GM13977 (cell line): ENCODE results near the gene NUP93.

ENCODE experiments used
- DNase-seq: peaks from one replicate; pipeline ENCODE4 v3.0.0; 2012; ENCODE audit warnings: low spot score
- in situ Hi-C: fragments of 300-500 bp; cut with MboI; formaldehyde crosslinking; loops from one replicate; pipeline ENCODE4 v1.12.0; 2022; ENCODE audit warnings: low sequenced_read_pairs, low pct_unique_long_range_greater_than_20kb, mixed read lengths, inconsistent platforms; ENCODE audit not compliant: unreplicated experiment
- TF ChIP-seq, protein P1 (sequence below): IDR thresholded peaks from 2 replicates; pipeline ENCODE4 v1.5.1; 2012; ENCODE audit warnings: mild to moderate bottlenecking, control low read depth; ENCODE audit not compliant: insufficient read depth; ENCODE audit errors: extremely low read depth, missing control alignments

The NUP93 gene

DNA sequence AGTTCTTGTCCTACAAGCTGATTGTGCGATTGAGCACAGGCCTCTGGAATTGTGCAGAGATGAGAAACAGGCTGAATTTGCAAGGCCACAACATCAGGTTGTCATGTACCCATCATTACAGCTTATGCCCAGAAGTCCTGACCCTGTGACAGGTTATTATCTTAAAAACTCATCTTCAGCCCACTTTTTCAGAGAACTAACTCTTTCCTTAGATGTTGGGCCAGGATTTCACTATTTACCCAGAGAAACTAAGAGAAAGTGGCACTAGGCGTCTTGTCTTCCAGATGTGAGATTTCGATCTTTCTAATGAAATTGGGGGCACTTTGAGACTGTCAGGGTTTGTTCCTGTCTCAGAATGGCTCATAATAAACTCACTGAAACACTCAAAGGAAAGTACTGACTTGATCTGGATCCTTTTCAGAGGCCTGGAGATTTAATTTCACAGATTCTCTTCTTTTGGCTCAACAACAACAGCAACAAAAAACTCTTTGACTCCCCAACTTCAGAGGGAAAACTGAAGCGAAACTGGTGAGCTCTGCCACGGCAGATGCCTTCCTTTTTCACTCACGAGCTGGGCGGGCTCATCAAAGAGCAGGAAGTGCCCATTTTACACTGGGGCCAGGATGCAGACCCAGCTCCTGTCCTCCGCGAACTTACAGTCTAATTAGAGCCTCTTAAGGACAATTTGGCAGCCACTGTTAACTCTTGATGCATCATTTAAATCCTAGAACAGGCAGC lies 117.4 kb downstream of the NUP93 start:
- TF ChIP-seq, protein P1, sequence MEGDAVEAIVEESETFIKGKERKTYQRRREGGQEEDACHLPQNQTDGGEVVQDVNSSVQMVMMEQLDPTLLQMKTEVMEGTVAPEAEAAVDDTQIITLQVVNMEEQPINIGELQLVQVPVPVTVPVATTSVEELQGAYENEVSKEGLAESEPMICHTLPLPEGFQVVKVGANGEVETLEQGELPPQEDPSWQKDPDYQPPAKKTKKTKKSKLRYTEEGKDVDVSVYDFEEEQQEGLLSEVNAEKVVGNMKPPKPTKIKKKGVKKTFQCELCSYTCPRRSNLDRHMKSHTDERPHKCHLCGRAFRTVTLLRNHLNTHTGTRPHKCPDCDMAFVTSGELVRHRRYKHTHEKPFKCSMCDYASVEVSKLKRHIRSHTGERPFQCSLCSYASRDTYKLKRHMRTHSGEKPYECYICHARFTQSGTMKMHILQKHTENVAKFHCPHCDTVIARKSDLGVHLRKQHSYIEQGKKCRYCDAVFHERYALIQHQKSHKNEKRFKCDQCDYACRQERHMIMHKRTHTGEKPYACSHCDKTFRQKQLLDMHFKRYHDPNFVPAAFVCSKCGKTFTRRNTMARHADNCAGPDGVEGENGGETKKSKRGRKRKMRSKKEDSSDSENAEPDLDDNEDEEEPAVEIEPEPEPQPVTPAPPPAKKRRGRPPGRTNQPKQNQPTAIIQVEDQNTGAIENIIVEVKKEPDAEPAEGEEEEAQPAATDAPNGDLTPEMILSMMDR: no peak
- DNase-seq: no peak
- in situ Hi-C loops: no loop called here

DNA sequence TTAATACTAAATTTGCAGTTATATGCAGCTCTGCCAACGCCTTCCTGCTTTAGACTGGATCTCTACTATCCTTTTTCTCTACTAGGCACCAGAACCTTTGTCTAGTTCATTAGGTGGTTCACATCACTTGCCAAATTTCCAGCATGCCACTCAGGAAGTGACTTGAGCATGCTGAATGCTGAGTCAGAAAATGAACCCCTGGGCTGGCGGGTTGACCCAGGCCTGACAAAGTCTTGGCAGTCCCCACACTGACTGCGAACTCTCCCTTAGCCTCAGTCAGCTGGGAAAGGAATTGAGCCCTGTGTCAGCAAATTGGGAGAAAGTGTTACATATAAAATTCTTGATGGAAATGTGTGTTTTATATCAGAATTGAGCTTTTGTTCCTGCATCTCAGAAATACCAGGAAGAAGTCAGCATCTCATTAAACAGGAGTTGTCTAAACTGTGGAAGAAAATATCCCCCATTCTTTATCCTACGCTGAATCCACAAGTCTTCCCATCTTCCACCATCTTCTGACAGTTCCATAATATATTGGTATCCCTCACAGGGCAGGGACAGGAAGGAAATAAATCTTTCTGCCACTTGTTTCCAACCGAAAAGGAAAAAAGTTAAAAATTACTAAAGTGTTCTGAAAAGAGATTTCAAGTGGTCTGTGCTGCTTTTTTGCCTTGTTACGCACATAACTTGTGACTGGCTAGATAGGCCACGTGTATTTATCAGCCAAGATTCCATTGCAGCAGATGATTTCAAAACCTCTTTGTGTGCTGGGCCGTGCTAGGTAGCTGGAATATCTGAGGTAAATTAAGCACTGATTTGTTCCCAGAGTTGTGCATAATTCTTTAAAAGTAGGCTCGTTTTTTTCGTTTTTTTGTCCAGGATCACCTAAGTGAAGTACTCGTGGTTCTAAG lies 118.4 kb downstream of the NUP93 start:
- TF ChIP-seq, protein P1: no peak
- no peak for DNase-seq
- in situ Hi-C loops: no loop called here

DNA sequence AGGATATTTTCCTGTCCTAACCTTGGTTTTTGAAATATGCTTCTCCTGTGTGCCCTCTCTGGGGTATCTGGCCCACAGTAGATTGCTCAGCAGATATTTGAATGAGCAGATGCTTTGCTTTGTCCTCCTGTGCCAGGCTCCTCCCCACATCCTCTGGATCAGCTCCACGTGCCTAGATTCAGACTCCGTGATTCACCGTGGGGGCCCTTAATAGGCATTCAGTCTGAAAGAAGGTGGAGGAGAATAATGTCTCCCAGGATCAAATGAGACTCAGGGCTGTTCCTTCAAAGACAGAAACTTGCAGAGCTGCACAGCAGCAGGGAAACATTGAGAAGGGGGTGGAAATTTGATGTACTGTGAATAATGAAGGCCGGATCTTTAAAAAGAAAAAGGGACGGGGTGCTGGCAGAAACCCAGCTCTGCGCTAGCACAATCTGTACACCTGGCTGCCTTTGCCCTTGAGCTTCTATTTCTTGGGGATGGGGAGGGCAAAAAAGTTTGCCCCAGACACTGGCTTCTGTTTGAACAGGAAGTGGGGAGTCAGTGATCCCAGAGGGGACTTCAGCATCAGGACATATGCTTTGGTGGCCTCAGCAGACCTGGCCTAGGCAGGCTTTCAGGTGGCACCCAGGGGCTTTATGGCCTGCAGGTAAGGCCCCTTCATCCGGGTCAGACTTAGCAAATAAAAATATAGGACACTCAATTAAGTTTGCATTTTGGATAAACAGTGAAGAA lies 119.2 kb downstream of the NUP93 start:
- no peak for DNase-seq
- in situ Hi-C loops: no loop called here

DNA sequence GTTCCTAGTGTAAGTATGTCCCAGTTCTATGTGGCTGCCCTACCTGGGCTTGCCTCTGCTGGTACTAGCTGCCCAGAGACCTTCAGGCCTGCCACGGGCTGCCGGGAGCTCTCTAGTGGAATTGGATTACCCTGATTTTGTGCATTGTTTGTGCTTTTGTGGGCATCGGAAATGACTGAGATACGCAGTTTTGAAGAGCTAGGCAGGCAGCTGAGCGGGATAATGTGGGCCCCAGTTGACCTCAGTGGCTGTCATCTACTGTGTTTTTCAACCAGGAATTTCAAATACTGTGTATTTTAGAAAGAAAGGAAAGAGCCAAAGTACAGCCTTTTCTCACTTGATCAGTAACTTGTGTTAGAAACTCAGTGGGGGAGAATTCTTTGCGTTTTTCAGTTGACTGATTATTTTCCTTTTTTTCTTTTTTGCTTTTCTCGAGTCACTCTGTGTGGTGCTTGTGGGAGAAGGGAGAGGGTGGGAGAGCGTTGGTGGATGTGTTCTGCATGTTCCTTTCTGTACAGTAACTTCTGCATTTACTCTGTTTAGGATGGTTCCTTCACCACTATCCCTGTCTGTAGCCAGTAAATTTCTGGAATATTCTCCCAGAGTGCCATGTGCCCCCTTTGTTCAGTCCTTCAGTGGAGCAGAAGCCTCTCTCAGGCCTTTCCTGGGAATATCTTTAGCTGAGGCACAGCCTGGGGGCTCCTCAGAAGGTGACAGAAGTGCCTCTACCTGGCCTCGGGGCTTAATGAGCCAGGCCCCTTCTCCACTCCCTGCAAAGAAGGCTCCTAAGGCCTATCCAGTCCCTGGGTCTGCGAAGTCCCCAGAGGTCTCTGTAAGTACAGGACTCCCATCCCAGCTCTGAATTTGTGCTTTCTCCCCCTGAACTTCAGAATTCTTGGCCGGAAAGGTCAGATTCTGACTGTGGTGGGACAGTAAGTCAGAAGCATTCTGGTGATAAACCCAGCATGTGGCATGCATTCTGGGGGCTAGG lies 120.1 kb downstream of the NUP93 start:
- TF ChIP-seq, protein P1: no peak
- in situ Hi-C loops: no loop called here
- no peak for DNase-seq

More for the DNA sequence above, 119.2 kb downstream of the NUP93 start:
- TF ChIP-seq, protein P1: no peak

DNA sequence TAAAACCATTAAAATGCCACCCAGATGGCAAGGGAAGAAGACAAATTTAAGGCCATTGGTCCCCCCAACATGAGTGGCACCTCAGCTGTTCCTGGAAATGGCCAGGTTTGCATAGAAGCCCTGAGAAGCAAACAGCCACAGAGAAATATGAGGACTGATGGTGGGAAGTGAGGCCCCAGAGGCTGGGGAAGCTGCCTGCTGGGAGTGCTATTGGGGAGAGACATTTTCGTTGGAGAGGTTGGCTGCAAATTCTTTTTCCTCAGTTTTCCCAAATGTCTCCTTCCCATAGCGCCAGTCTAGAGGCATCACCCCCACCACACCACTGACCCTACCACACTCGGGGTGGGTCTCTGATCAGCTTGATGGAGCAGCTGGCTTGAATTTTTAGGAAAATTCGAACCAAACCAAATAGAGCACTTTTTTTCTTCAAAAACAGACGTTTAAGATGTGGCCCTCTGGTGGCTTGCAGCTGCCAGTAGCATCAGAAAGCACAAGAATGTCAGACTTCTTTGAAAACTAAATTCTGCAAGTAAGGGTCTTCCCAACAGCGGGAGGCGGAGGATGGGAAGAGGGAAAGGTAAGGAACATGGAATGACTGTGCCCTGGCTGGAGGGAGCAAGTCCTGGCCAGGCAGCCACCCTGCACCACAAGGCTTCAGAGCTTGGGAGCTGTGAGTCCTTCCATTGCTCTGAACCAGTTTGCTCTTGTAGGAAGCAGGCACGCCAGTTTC lies 121.9 kb downstream of the NUP93 start:
- DNase-seq: no peak
- TF ChIP-seq, protein P1: peak; percentile 46
- in situ Hi-C loops: no loop called here
